HG03060 (cell line): ENCODE results near the gene MMADHC.
"Not testable (repeated sequence)": the region's sequence is repeated elsewhere in the genome, so short reads cannot be mapped to it uniquely, and the experiment has no call there.

Source experiments
- ATAC-seq: cut with Tn5 transposase; IDR thresholded peaks from one replicate; pipeline ENCODE4 v1.9.1; 2021; ENCODE audit warnings: low read depth, moderate number of reproducible peaks; ENCODE audit not compliant: unreplicated experiment

The MMADHC gene

GRCh38 chr2:149595056-149595963 lies 7.7 kb upstream of the MMADHC start:
- ATAC-seq: no peak

- ATAC-seq: no peak
These were observed 6.8 kb upstream of the MMADHC start for GRCh38 chr2:149594411-149594810.

GRCh38 chr2:149587950-149588487 lies 444 bp upstream of the MMADHC start:
- ATAC-seq: peak; percentile 19

- no peak for ATAC-seq
These were observed 716 bp downstream of the MMADHC start for GRCh38 chr2:149586898-149587219.

- ATAC-seq: no peak
These were observed 1.5 kb downstream of the MMADHC start for GRCh38 chr2:149586063-149586462.

GRCh38 chr2:149585166-149585885 lies 2.2 kb downstream of the MMADHC start:
- ATAC-seq: no peak

- ATAC-seq: no peak
These were observed 7.3 kb downstream of the MMADHC start for GRCh38 chr2:149579972-149580882.

GRCh38 chr2:149577269-149577668 lies 10.3 kb downstream of the MMADHC start:
- no peak for ATAC-seq

- ATAC-seq: no peak
These were observed 11.8 kb downstream of the MMADHC start for GRCh38 chr2:149575752-149576151.

- ATAC-seq: no peak
These were observed 12.3 kb downstream of the MMADHC start for GRCh38 chr2:149575277-149575676.

GRCh38 chr2:149573760-149574159 lies 13.8 kb downstream of the MMADHC start:
- ATAC-seq: no peak

GRCh38 chr2:149572102-149572953 lies 15.2 kb downstream of the MMADHC start:
- no peak for ATAC-seq

- no peak for ATAC-seq
These were observed 19.4 kb downstream of the MMADHC start for GRCh38 chr2:149568138-149568537.

GRCh38 chr2:149566652-149567051 lies 20.9 kb downstream of the MMADHC start:
- no peak for ATAC-seq

- ATAC-seq: not testable (repeated sequence)
These were observed 21.9 kb downstream of the MMADHC start for GRCh38 chr2:149565625-149566024.

- no peak for ATAC-seq
These were observed 22.6 kb downstream of the MMADHC start for GRCh38 chr2:149564983-149565382.

GRCh38 chr2:149564097-149564496 lies 23.5 kb downstream of the MMADHC start:
- ATAC-seq: no peak

- peak; percentile 71 for ATAC-seq
These were observed 25.3 kb downstream of the MMADHC start for GRCh38 chr2:149562324-149562723.

GRCh38 chr2:149561309-149561926 lies 26.2 kb downstream of the MMADHC start:
- no peak for ATAC-seq
